K562 (cell line): ENCODE results near the gene GRK1.

Experiments used
- BCOR ChIP-seq: fragments of 450-650 bp; IDR thresholded peaks from 2 replicates; pipeline ENCODE4 v1.6.1; 2016
- EZH2 ChIP-seq: IDR thresholded peaks from 2 replicates; pipeline ENCODE4 v1.6.1; 2012; ENCODE audit warnings: low read depth, mild to moderate bottlenecking, inconsistent platforms, low read length, borderline replicate concordance
- STAG1 ChIP-seq: sonication (generic); formaldehyde crosslinking; IDR thresholded peaks from 2 replicates; pipeline ENCODE4 v1.5.0; 2020; ENCODE audit warnings: missing genetic modification reagents, borderline replicate concordance
- TAF1 ChIP-seq: IDR thresholded peaks from 2 replicates; pipeline ENCODE4 v1.6.1; 2011; ENCODE audit warnings: mild to moderate bottlenecking, low read length, moderate library complexity; ENCODE audit not compliant: insufficient read depth, control insufficient read depth, severe bottlenecking; ENCODE audit errors: extremely low read depth
- TAF15 ChIP-seq: fragments of 200-400 bp; formaldehyde crosslinking; IDR thresholded peaks from 2 replicates; pipeline ENCODE4 v1.6.1; 2017; ENCODE audit warnings: mild to moderate bottlenecking, low read depth, low read length, moderate library complexity
- ZNF121 ChIP-seq: sonication (generic); formaldehyde crosslinking; conservative IDR thresholded peaks from 2 replicates; pipeline ENCODE4 v1.8.0; 2022; ENCODE audit warnings: missing genetic modification reagents
- ZNF274 ChIP-seq: IDR thresholded peaks from 2 replicates; pipeline ENCODE4 v1.6.1; 2011; ENCODE audit warnings: low read depth, mild to moderate bottlenecking, low read length, moderate library complexity, borderline replicate concordance
- TF ChIP-seq, protein P1 (sequence below): IDR thresholded peaks from 3 replicates; pipeline ENCODE4 v1.6.1; 2011; ENCODE audit warnings: borderline replicate concordance, mild to moderate bottlenecking, moderate library complexity; ENCODE audit not compliant: insufficient read length; ENCODE audit errors: extremely low read depth
- TF ChIP-seq, protein P2 (sequence below): fragments of 250-450 bp; sonication (Bioruptor Pico); IDR thresholded peaks from 2 replicates; pipeline ENCODE4 v1.4.0; 2020
- TF ChIP-seq, protein P3 (sequence below): sonication (generic); formaldehyde crosslinking; IDR thresholded peaks from 2 replicates; pipeline ENCODE4 v1.8.1; 2022; ENCODE audit warnings: missing genetic modification reagents

DNA sequence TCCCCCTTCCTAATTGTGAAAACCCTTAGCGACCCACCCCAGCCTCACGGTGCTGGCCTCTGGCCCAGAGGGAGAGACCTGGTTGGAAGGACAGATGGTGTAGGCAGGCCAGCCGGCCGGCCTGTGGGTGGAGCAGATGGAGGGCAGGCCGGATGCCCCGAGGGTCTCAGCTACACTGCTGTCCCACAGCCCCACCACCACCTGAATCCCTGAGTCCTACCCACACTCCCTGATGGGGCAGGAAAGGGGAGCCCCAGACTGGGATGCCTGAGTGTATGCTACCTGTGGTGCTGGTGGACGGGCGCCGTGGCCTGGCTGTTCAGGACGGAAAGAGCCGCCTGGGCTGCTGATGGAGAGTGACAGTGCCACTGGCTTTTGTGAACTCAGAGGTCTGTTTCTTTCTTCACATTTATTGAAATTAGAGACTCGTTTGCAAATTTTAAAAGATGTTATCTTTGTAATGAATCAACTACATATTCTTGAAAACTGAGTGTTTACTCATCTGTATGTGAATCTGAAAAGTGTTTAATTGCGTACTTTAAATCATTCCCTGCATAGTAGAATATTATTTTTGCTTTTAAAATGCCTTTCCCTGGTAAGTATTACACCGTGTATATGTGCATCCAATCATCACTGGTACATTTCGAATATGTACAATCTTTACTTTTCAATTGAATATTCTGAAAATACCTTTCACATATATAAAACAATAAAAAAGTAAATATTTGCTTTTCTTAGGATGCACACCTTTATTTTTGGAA lies 46.8 kb upstream of the GRK1 start:
- TF ChIP-seq ZNF274: no peak
- TF ChIP-seq, protein P1, sequence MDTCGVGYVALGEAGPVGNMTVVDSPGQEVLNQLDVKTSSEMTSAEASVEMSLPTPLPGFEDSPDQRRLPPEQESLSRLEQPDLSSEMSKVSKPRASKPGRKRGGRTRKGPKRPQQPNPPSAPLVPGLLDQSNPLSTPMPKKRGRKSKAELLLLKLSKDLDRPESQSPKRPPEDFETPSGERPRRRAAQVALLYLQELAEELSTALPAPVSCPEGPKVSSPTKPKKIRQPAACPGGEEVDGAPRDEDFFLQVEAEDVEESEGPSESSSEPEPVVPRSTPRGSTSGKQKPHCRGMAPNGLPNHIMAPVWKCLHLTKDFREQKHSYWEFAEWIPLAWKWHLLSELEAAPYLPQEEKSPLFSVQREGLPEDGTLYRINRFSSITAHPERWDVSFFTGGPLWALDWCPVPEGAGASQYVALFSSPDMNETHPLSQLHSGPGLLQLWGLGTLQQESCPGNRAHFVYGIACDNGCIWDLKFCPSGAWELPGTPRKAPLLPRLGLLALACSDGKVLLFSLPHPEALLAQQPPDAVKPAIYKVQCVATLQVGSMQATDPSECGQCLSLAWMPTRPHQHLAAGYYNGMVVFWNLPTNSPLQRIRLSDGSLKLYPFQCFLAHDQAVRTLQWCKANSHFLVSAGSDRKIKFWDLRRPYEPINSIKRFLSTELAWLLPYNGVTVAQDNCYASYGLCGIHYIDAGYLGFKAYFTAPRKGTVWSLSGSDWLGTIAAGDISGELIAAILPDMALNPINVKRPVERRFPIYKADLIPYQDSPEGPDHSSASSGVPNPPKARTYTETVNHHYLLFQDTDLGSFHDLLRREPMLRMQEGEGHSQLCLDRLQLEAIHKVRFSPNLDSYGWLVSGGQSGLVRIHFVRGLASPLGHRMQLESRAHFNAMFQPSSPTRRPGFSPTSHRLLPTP: no peak
- TF ChIP-seq, protein P2, sequence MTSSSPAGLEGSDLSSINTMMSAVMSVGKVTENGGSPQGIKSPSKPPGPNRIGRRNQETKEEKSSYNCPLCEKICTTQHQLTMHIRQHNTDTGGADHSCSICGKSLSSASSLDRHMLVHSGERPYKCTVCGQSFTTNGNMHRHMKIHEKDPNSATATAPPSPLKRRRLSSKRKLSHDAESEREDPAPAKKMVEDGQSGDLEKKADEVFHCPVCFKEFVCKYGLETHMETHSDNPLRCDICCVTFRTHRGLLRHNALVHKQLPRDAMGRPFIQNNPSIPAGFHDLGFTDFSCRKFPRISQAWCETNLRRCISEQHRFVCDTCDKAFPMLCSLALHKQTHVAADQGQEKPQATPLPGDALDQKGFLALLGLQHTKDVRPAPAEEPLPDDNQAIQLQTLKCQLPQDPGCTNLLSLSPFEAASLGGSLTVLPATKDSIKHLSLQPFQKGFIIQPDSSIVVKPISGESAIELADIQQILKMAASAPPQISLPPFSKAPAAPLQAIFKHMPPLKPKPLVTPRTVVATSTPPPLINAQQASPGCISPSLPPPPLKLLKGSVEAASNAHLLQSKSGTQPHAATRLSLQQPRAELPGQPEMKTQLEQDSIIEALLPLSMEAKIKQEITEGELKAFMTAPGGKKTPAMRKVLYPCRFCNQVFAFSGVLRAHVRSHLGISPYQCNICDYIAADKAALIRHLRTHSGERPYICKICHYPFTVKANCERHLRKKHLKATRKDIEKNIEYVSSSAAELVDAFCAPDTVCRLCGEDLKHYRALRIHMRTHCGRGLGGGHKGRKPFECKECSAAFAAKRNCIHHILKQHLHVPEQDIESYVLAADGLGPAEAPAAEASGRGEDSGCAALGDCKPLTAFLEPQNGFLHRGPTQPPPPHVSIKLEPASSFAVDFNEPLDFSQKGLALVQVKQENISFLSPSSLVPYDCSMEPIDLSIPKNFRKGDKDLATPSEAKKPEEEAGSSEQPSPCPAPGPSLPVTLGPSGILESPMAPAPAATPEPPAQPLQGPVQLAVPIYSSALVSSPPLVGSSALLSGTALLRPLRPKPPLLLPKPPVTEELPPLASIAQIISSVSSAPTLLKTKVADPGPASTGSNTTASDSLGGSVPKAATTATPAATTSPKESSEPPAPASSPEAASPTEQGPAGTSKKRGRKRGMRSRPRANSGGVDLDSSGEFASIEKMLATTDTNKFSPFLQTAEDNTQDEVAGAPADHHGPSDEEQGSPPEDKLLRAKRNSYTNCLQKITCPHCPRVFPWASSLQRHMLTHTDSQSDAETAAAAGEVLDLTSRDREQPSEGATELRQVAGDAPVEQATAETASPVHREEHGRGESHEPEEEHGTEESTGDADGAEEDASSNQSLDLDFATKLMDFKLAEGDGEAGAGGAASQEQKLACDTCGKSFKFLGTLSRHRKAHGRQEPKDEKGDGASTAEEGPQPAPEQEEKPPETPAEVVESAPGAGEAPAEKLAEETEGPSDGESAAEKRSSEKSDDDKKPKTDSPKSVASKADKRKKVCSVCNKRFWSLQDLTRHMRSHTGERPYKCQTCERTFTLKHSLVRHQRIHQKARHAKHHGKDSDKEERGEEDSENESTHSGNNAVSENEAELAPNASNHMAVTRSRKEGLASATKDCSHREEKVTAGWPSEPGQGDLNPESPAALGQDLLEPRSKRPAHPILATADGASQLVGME: no peak
- no peak for TF ChIP-seq EZH2
- TF ChIP-seq, protein P3, sequence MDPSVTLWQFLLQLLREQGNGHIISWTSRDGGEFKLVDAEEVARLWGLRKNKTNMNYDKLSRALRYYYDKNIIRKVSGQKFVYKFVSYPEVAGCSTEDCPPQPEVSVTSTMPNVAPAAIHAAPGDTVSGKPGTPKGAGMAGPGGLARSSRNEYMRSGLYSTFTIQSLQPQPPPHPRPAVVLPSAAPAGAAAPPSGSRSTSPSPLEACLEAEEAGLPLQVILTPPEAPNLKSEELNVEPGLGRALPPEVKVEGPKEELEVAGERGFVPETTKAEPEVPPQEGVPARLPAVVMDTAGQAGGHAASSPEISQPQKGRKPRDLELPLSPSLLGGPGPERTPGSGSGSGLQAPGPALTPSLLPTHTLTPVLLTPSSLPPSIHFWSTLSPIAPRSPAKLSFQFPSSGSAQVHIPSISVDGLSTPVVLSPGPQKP (CRISPR knock-in tag): no peak
- TF ChIP-seq TAF1: no peak
- TF ChIP-seq BCOR: no peak
- TF ChIP-seq TAF15: no peak
- no peak for TF ChIP-seq STAG1 (CRISPR knock-in tag)
- no peak for TF ChIP-seq ZNF121 (CRISPR knock-in tag)
